Prostate gland (tissue), 2 donors: ENCODE results near the gene ZP2.

Source experiments
- CTCF ChIP-seq, 4 experiments: fragments of 200-600 bp in 2 of 4; fragments of 450-650 bp in 2 of 4; sonication (generic) in 2 of 4; IDR thresholded peaks; 1 replicate in 3 of 4; 2 replicates in 1 of 4; pipeline ENCODE4 v1.5.1; 2016 to 2019; ENCODE audit warnings: antibody characterized with exemption in 4 of 4, mild to moderate bottlenecking in 2 of 4, moderate library complexity in 2 of 4
- POLR2A ChIP-seq: fragments of 450-650 bp; IDR thresholded peaks from one replicate; pipeline ENCODE4 v1.6.1; 2016; ENCODE audit warnings: antibody characterized with exemption, mild to moderate bottlenecking

GRCh38 chr16:21156767-21157467, 54.5 kb downstream of the ZP2 start:
- TF ChIP-seq POLR2A (no peak), CTCF (IDR thresholded peaks at IDR 0.05) (peak in 3 of 4 experiments; percentile 40 to 69 (median 56))
